Neuron (in vitro differentiated cells): ENCODE results near the gene SPOCK3.

Experiments used
- H2AFZ ChIP-seq: one replicate; pipeline ENCODE4 v1.6.1; 2013; ENCODE audit warnings: low read depth, mild to moderate bottlenecking, inconsistent platforms, low read length, moderate library complexity
- H3K27me3 ChIP-seq: one replicate; pipeline ENCODE4 v1.6.1; 2013; ENCODE audit warnings: low read length; ENCODE audit not compliant: insufficient read depth
- H3K36me3 ChIP-seq: one replicate; pipeline ENCODE4 v1.6.1; 2013; ENCODE audit warnings: low read length; ENCODE audit not compliant: insufficient read depth
- H3K4me1 ChIP-seq: one replicate; pipeline ENCODE4 v1.6.1; 2013; ENCODE audit warnings: low read length; ENCODE audit not compliant: insufficient read depth
- H3K4me3 ChIP-seq: 2 replicates; pipeline ENCODE4 v1.5.1; 2013; ENCODE audit warnings: mild to moderate bottlenecking, low read length, moderate library complexity
- H3K9me3 ChIP-seq: one replicate; pipeline ENCODE4 v1.6.1; 2013; ENCODE audit warnings: low read length

Gene SPOCK3

DNA sequence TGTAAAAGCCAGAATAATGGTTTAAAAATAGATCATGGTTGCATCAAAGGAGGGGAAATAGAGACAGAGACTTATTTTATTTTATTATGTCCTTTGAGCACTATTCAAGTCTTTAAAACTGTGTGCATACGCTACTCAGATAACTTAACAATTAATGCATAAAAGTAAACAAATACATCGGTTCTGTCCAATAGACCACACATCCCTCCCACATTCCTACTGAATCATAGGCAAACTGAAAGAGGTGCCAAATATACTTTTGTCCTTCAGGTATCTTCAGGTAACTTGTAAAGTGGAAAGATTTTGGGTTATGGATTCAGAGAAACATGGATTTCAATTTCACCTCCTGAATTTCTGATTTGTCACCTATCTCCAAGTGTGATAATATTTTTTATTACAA lies 91.3 kb downstream of the SPOCK3 start:
- H3K27me3 ChIP-seq: no peaks in the 10 kb centered on the region
- no peaks in the 10 kb centered on the region for H3K36me3 ChIP-seq
- no peaks in the 10 kb centered on the region for H3K9me3 ChIP-seq
- no peak overlapping the region for H2AFZ ChIP-seq
- no peaks in the 10 kb centered on the region for H3K4me1 ChIP-seq
- no peak overlapping the region for H3K4me3 ChIP-seq

- Histone ChIP-seq H3K27me3 (no peaks in the 10 kb centered on the region), H3K9me3 (no peaks in the 10 kb centered on the region), H3K36me3 (no peaks in the 10 kb centered on the region), H2AFZ (no peak overlapping the region), H3K4me3 (no peak overlapping the region), H3K4me1 (no peaks in the 10 kb centered on the region)
These were observed 98.0 kb downstream of the SPOCK3 start for GRCh38 chr4:167136270-167136669.

GRCh38 chr4:167129146-167129545 lies 105.1 kb downstream of the SPOCK3 start:
- H3K4me3 ChIP-seq: no peak overlapping the region
- no peaks in the 10 kb centered on the region for H3K36me3 ChIP-seq
- H3K9me3 ChIP-seq: no peaks in the 10 kb centered on the region
- H2AFZ ChIP-seq: no peak overlapping the region
- H3K4me1 ChIP-seq: no peaks in the 10 kb centered on the region
- H3K27me3 ChIP-seq: no peaks in the 10 kb centered on the region

- H3K36me3 ChIP-seq: no peaks in the 10 kb centered on the region
- no peaks in the 10 kb centered on the region for H3K4me1 ChIP-seq
- no peak overlapping the region for H2AFZ ChIP-seq
- no peaks in the 10 kb centered on the region for H3K9me3 ChIP-seq
- no peaks in the 10 kb centered on the region for H3K27me3 ChIP-seq
- no peak overlapping the region for H3K4me3 ChIP-seq
These were observed 114.9 kb downstream of the SPOCK3 start for GRCh38 chr4:167119392-167119791.

GRCh38 chr4:167117273-167117672 lies 117.0 kb downstream of the SPOCK3 start:
- no peak overlapping the region for H3K4me3 ChIP-seq
- no peaks in the 10 kb centered on the region for H3K9me3 ChIP-seq
- H3K27me3 ChIP-seq: no peaks in the 10 kb centered on the region
- no peak overlapping the region for H2AFZ ChIP-seq
- H3K36me3 ChIP-seq: no peaks in the 10 kb centered on the region
- H3K4me1 ChIP-seq: no peaks in the 10 kb centered on the region

DNA sequence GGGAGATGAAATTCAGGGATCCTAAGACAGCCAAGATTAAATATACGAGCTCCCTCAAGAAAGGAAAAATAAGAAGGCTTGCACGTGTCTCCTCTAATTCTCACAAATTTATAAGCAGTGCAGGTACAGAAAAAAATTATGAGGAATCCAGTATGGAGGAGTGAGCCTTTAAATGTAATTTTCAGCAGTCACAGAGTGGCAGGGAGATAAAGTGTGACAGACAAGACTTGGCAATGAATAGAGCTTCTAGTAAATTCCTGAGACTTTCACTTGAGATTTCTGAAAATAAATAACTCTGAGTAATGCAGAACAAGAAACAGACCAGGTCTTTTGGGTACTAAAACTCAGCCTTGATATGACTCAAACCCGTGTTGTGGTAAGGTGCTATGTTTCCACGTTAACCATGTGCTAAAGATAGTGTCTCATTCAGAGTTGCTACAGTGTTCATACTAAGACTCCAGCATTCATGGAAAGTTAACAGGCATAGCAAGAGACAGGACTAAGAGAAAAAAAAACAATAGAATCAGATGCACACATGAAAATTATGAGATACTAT lies 119.8 kb downstream of the SPOCK3 start:
- no peaks in the 10 kb centered on the region for H3K36me3 ChIP-seq
- no peak overlapping the region for H3K4me3 ChIP-seq
- H3K9me3 ChIP-seq: no peaks in the 10 kb centered on the region
- no peaks in the 10 kb centered on the region for H3K27me3 ChIP-seq
- H3K4me1 ChIP-seq: no peaks in the 10 kb centered on the region
- no peak overlapping the region for H2AFZ ChIP-seq

- no peaks in the 10 kb centered on the region for H3K9me3 ChIP-seq
- H3K27me3 ChIP-seq: no peaks in the 10 kb centered on the region
- H2AFZ ChIP-seq: no peak overlapping the region
- H3K36me3 ChIP-seq: no peaks in the 10 kb centered on the region
- no peaks in the 10 kb centered on the region for H3K4me1 ChIP-seq
- no peak overlapping the region for H3K4me3 ChIP-seq
These were observed 122.7 kb downstream of the SPOCK3 start for GRCh38 chr4:167111622-167112021.

DNA sequence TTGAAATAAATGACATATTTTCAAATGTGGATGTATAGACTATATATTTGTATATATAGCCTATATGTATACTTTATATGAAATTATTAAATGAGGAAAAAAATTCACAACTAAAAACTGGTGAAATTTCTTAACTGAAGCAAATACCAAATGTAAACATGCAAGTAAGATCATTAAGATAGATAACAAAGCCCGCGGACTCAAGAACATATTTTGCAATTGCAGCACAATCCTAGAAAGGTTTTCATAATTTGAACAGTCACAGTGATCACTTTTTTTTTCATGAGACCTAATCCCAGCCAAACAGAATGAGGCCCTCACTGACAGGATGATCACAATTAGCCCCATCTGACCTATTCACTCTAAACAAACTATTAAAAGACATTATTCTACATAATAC lies 123.2 kb downstream of the SPOCK3 start:
- H3K4me1 ChIP-seq: no peaks in the 10 kb centered on the region
- no peaks in the 10 kb centered on the region for H3K36me3 ChIP-seq
- H3K4me3 ChIP-seq: no peak overlapping the region
- H3K27me3 ChIP-seq: no peaks in the 10 kb centered on the region
- H3K9me3 ChIP-seq: no peaks in the 10 kb centered on the region
- no peak overlapping the region for H2AFZ ChIP-seq

- Histone ChIP-seq H3K9me3 (no peaks in the 10 kb centered on the region), H3K4me3 (no peak overlapping the region), H3K4me1 (no peaks in the 10 kb centered on the region), H3K27me3 (no peaks in the 10 kb centered on the region), H2AFZ (no peak overlapping the region), H3K36me3 (no peaks in the 10 kb centered on the region)
These were observed 124.4 kb downstream of the SPOCK3 start for GRCh38 chr4:167109859-167110258.

DNA sequence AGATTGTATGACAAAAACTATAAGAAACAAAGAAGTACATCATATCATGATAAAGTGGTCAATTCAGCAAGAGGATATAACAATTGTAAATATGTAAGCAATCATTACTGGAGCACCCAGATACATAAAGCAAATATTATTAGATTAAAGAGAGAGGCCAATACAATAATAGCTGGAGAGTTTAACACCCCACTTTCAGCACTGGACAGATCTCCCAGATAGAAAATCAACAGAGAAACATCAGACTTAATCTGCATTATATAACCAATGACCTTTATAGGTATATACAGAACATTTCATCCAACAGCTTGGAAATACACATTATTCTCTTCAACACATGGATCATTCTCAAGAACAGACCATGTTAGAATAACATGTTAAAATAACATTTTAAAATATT lies 128.4 kb downstream of the SPOCK3 start:
- Histone ChIP-seq H3K27me3 (no peaks in the 10 kb centered on the region), H2AFZ (no peak overlapping the region), H3K9me3 (no peaks in the 10 kb centered on the region), H3K4me3 (no peak overlapping the region), H3K4me1 (no peaks in the 10 kb centered on the region), H3K36me3 (no peaks in the 10 kb centered on the region)

- Histone ChIP-seq H3K9me3 (no peaks in the 10 kb centered on the region), H3K27me3 (no peaks in the 10 kb centered on the region)
These were observed 131.8 kb downstream of the SPOCK3 start for GRCh38 chr4:167102475-167102874.

GRCh38 chr4:167101035-167101434 lies 133.3 kb downstream of the SPOCK3 start:
- no peaks in the 10 kb centered on the region for H3K36me3 ChIP-seq
- H3K4me1 ChIP-seq: no peaks in the 10 kb centered on the region
- no peaks in the 10 kb centered on the region for H3K9me3 ChIP-seq
- H2AFZ ChIP-seq: no peak overlapping the region
- no peaks in the 10 kb centered on the region for H3K27me3 ChIP-seq
- no peak overlapping the region for H3K4me3 ChIP-seq

More at GRCh38 chr4:167102475-167102874, 131.8 kb downstream of the SPOCK3 start:
- no peaks in the 10 kb centered on the region for H3K36me3 ChIP-seq
- no peak overlapping the region for H2AFZ ChIP-seq
- no peaks in the 10 kb centered on the region for H3K4me1 ChIP-seq
- H3K4me3 ChIP-seq: no peak overlapping the region

GRCh38 chr4:167100120-167100519 lies 134.2 kb downstream of the SPOCK3 start:
- Histone ChIP-seq H3K27me3 (no peaks in the 10 kb centered on the region), H3K9me3 (no peaks in the 10 kb centered on the region), H2AFZ (no peak overlapping the region), H3K4me1 (no peaks in the 10 kb centered on the region), H3K36me3 (no peaks in the 10 kb centered on the region), H3K4me3 (no peak overlapping the region)

DNA sequence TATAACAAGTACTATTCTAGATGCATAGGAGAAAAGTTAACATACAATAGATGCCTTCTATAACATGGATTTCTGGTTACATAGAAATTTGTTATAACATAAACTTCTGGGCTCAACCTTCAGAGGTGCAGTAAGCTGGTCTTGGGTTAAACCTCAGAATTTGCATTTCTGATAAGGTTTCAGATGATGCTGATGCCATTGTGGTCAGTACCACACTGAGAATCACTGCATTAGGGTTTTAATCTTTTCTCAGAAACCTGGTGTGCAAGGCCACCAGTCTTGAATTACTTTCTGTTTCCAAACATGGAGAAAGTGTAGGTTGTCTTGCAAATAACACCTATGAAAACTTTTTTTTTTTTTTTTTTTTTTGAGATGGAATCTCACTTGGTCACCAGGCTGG lies 146.2 kb downstream of the SPOCK3 start:
- H3K9me3 ChIP-seq: no peaks in the 10 kb centered on the region
- H3K36me3 ChIP-seq: no peaks in the 10 kb centered on the region
- H3K4me1 ChIP-seq: no peaks in the 10 kb centered on the region
- no peak overlapping the region for H3K4me3 ChIP-seq
- no peaks in the 10 kb centered on the region for H3K27me3 ChIP-seq
- H2AFZ ChIP-seq: no peak overlapping the region
